WTC11 (cell line): ENCODE measurements around the gene SLC13A3.

Experiments used
- CREB1 ChIP-seq: sonication (generic); formaldehyde crosslinking; IDR thresholded peaks from 2 replicates; pipeline ENCODE4 v1.8.0; 2023; ENCODE audit warnings: mild to moderate bottlenecking, missing genetic modification reagents
- GABPB1 ChIP-seq: sonication (generic); formaldehyde crosslinking; IDR thresholded peaks from 2 replicates; pipeline ENCODE4 v1.8.1; 2023; ENCODE audit warnings: mild to moderate bottlenecking, missing genetic modification reagents
- IRF2 ChIP-seq: sonication (generic); formaldehyde crosslinking; IDR thresholded peaks from 2 replicates; pipeline ENCODE4 v1.8.0; 2022; ENCODE audit warnings: low read depth, missing genetic modification reagents, borderline replicate concordance
- JUN ChIP-seq: sonication (generic); formaldehyde crosslinking; IDR thresholded peaks from 2 replicates; pipeline ENCODE4 v1.8.0; 2023; ENCODE audit warnings: mild to moderate bottlenecking, missing genetic modification reagents
- SMAD3 ChIP-seq: sonication (generic); formaldehyde crosslinking; IDR thresholded peaks from 2 replicates; pipeline ENCODE4 v1.8.0; 2022; ENCODE audit warnings: missing genetic modification reagents, mild to moderate bottlenecking, borderline replicate concordance
- SOX15 ChIP-seq: fragments of 250-450 bp; sonication (Bioruptor Pico); IDR thresholded peaks from 2 replicates; pipeline ENCODE4 v1.9.0; 2021; ENCODE audit warnings: mild to moderate bottlenecking
- SP1 ChIP-seq: sonication (generic); formaldehyde crosslinking; conservative IDR thresholded peaks from 2 replicates; pipeline ENCODE4 v1.8.1; 2022; ENCODE audit warnings: missing genetic modification reagents
- TP53 ChIP-seq: sonication (generic); formaldehyde crosslinking; IDR thresholded peaks from 2 replicates; pipeline ENCODE4 v1.8.1; 2023; ENCODE audit warnings: mild to moderate bottlenecking, missing genetic modification reagents
- ZNF416 ChIP-seq: fragments of 250-450 bp; sonication (Bioruptor Pico); IDR thresholded peaks from 2 replicates; pipeline ENCODE4 v1.9.0; 2021; ENCODE audit warnings: mild to moderate bottlenecking, inconsistent platforms
- TF ChIP-seq, protein P1 (sequence below): fragments of 200-600 bp; IDR thresholded peaks from 2 replicates; pipeline ENCODE4 v1.8.0; 2022; ENCODE audit warnings: antibody characterized with exemption
- TF ChIP-seq, protein P2 (sequence below): sonication (generic); formaldehyde crosslinking; IDR thresholded peaks from 2 replicates; pipeline ENCODE4 v1.8.1; 2022; ENCODE audit warnings: low read depth, missing genetic modification reagents, borderline replicate concordance
- TF ChIP-seq, protein P3 (sequence below): sonication (generic); formaldehyde crosslinking; IDR thresholded peaks from 2 replicates; pipeline ENCODE4 v1.8.1; 2023; ENCODE audit warnings: mild to moderate bottlenecking, missing genetic modification reagents, moderate library complexity
- TF ChIP-seq, protein P4 (sequence below): sonication (generic); formaldehyde crosslinking; IDR thresholded peaks from 2 replicates; pipeline ENCODE4 v1.8.1; 2022; ENCODE audit warnings: low read depth, mild to moderate bottlenecking, moderate library complexity, missing genetic modification reagents, borderline replicate concordance
- TF ChIP-seq, protein P5 (sequence below): sonication (generic); formaldehyde crosslinking; IDR thresholded peaks from 2 replicates; pipeline ENCODE4 v1.8.0; 2022; ENCODE audit warnings: mild to moderate bottlenecking, missing genetic modification reagents

DNA sequence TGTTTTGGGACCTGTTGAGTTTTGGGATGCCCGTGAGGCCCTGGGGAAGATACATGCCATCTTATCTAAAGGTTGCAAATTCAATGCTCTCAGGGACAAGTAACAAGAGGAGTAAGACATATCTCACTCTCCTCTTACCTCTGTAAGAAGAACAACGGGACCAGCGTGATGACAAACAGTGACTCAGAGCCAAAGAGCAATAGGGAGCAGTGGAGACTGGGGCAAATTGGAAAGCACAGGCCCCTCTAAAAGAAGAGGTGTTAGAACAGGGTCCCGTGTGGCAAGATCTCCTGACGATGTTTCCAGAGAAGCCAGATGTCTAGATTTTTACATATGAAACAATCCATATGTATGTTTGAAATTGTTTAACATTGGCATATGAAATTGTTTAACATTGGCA lies 26.3 kb upstream of the SLC13A3 start:
- TF ChIP-seq IRF2 (no peak), CREB1 (no peak), JUN (CRISPR knock-in tag) (no peak), TP53 (no peak), SMAD3 (CRISPR knock-in tag) (no peak), ZNF416 (CRISPR knock-in tag) (no peak), SOX15 (CRISPR knock-in tag) (no peak), GABPB1 (no peak), SP1 (CRISPR knock-in tag) (no peak)
- TF ChIP-seq, protein P1, sequence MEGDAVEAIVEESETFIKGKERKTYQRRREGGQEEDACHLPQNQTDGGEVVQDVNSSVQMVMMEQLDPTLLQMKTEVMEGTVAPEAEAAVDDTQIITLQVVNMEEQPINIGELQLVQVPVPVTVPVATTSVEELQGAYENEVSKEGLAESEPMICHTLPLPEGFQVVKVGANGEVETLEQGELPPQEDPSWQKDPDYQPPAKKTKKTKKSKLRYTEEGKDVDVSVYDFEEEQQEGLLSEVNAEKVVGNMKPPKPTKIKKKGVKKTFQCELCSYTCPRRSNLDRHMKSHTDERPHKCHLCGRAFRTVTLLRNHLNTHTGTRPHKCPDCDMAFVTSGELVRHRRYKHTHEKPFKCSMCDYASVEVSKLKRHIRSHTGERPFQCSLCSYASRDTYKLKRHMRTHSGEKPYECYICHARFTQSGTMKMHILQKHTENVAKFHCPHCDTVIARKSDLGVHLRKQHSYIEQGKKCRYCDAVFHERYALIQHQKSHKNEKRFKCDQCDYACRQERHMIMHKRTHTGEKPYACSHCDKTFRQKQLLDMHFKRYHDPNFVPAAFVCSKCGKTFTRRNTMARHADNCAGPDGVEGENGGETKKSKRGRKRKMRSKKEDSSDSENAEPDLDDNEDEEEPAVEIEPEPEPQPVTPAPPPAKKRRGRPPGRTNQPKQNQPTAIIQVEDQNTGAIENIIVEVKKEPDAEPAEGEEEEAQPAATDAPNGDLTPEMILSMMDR, result no peak
- TF ChIP-seq, protein P2, sequence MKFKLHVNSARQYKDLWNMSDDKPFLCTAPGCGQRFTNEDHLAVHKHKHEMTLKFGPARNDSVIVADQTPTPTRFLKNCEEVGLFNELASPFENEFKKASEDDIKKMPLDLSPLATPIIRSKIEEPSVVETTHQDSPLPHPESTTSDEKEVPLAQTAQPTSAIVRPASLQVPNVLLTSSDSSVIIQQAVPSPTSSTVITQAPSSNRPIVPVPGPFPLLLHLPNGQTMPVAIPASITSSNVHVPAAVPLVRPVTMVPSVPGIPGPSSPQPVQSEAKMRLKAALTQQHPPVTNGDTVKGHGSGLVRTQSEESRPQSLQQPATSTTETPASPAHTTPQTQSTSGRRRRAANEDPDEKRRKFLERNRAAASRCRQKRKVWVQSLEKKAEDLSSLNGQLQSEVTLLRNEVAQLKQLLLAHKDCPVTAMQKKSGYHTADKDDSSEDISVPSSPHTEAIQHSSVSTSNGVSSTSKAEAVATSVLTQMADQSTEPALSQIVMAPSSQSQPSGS (CRISPR knock-in tag), result no peak
- TF ChIP-seq, protein P3, sequence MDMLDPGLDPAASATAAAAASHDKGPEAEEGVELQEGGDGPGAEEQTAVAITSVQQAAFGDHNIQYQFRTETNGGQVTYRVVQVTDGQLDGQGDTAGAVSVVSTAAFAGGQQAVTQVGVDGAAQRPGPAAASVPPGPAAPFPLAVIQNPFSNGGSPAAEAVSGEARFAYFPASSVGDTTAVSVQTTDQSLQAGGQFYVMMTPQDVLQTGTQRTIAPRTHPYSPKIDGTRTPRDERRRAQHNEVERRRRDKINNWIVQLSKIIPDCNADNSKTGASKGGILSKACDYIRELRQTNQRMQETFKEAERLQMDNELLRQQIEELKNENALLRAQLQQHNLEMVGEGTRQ (CRISPR knock-in tag), result no peak
- TF ChIP-seq, protein P4, sequence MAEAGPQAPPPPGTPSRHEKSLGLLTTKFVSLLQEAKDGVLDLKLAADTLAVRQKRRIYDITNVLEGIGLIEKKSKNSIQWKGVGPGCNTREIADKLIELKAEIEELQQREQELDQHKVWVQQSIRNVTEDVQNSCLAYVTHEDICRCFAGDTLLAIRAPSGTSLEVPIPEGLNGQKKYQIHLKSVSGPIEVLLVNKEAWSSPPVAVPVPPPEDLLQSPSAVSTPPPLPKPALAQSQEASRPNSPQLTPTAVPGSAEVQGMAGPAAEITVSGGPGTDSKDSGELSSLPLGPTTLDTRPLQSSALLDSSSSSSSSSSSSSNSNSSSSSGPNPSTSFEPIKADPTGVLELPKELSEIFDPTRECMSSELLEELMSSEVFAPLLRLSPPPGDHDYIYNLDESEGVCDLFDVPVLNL (CRISPR knock-in tag), result no peak
- TF ChIP-seq, protein P5, sequence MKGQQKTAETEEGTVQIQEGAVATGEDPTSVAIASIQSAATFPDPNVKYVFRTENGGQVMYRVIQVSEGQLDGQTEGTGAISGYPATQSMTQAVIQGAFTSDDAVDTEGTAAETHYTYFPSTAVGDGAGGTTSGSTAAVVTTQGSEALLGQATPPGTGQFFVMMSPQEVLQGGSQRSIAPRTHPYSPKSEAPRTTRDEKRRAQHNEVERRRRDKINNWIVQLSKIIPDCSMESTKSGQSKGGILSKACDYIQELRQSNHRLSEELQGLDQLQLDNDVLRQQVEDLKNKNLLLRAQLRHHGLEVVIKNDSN (CRISPR knock-in tag), result no peak
